ENCODE results near the gene USP47. TPM values are rescaled to one million over a fixed set of nuclear protein-coding genes. Genes with fewer than 3 reads are reported as not detected.

Gene USP47
- total and polyA plus RNA-seq, 10 donors, result 13.7 to 80.8 (median 48.2) TPM

GRCh38 chr11:11844272-11844671, 2.5 kb downstream of the USP47 start:
- peaks cover 31 to 78% (median 69%) of the 10 kb centered on the region in 6 donors for H3K4me1 ChIP-seq
- no peak for DNase-seq
- no peaks in the 10 kb centered on the region for H3K9me3 ChIP-seq
- intact Hi-C loops (cut with DNase I; ENCODE audit: low total_unique reads), result no loop called here
- H3K36me3 ChIP-seq, result no peaks in the 10 kb centered on the region
- H3K27me3 ChIP-seq (replicated peaks in 1 of 7), result no peaks in the 10 kb centered on the region
- H3K27ac ChIP-seq, result peak overlapping the region in 7 of 8 donors; percentile 97 to 99 (median 98)
- WGBS, 5 donors, result 52 to 76% (median 67%) methylated on average over 1 of the region's 1 CpG
- H3K4me3 ChIP-seq, result peak overlapping the region in 4 of 8 donors; percentile 64 to 82 (median 68)
- TF ChIP-seq POLR2AphosphoS5 (IDR thresholded peaks at IDR 0.05), result no peak
- TF ChIP-seq POLR2A (IDR thresholded peaks at IDR 0.05), result no peak
- no peak for TF ChIP-seq CTCF (IDR thresholded peaks at IDR 0.05 in 8 of 11, conservative IDR thresholded peaks at IDR 0.05 in 3 of 11)

- intact Hi-C loops (cut with DNase I; ENCODE audit: low total_unique reads), result no loop called here
- H3K4me1 ChIP-seq, result peaks cover 34 to 86% (median 77%) of the 10 kb centered on the region in 6 donors
- H3K4me3 ChIP-seq, result no peak overlapping the region
- H3K27ac ChIP-seq, result peak overlapping the region in 4 of 8 donors; percentile 7 to 98 (median 98)
- no peaks in the 10 kb centered on the region for H3K9me3 ChIP-seq
- TF ChIP-seq POLR2A (IDR thresholded peaks at IDR 0.05), result no peak
- TF ChIP-seq CTCF (IDR thresholded peaks at IDR 0.05 in 8 of 11, conservative IDR thresholded peaks at IDR 0.05 in 3 of 11), result no peak
- no peak for TF ChIP-seq POLR2AphosphoS5 (IDR thresholded peaks at IDR 0.05)
- no peak for DNase-seq
- no peaks in the 10 kb centered on the region for H3K27me3 ChIP-seq (replicated peaks in 1 of 7)
- no peaks in the 10 kb centered on the region for H3K36me3 ChIP-seq
These were observed 3.3 kb downstream of the USP47 start for GRCh38 chr11:11845071-11845470.

GRCh38 chr11:11845551-11845950, 3.8 kb downstream of the USP47 start:
- Histone ChIP-seq H3K4me3 (no peak overlapping the region), H3K4me1 (peaks cover 34 to 89% (median 77%) of the 10 kb centered on the region in 6 donors), H3K27ac (peak overlapping the region in 4 of 8 donors; percentile 7 to 98 (median 98)), H3K36me3 (no peaks in the 10 kb centered on the region), H3K27me3 (replicated peaks in 1 of 7) (no peaks in the 10 kb centered on the region), H3K9me3 (no peaks in the 10 kb centered on the region)
- no peak for DNase-seq
- intact Hi-C loops (cut with DNase I; ENCODE audit: low total_unique reads), result no loop called here
- TF ChIP-seq CTCF (IDR thresholded peaks at IDR 0.05 in 8 of 11, conservative IDR thresholded peaks at IDR 0.05 in 3 of 11) (no peak), POLR2AphosphoS5 (IDR thresholded peaks at IDR 0.05) (no peak), POLR2A (IDR thresholded peaks at IDR 0.05) (no peak)
- WGBS, 5 donors, result 34 to 58% (median 43%) methylated on average over 1 of the region's 1 CpG

- H3K27ac ChIP-seq, result no peak overlapping the region
- intact Hi-C loops (cut with DNase I; ENCODE audit: low total_unique reads), result no loop called here
- no peaks in the 10 kb centered on the region for H3K36me3 ChIP-seq
- 84 to 97% (median 95%) methylated on average over 2 of the region's 2 CpGs for WGBS, 5 donors
- TF ChIP-seq POLR2AphosphoS5 (IDR thresholded peaks at IDR 0.05), result no peak
- H3K4me3 ChIP-seq, result no peak overlapping the region
- no peaks in the 10 kb centered on the region for H3K27me3 ChIP-seq (replicated peaks in 1 of 7)
- H3K4me1 ChIP-seq, result peaks cover 34 to 96% (median 78%) of the 10 kb centered on the region in 6 donors
- H3K9me3 ChIP-seq, result no peaks in the 10 kb centered on the region
- DNase-seq, result no peak
These were observed 5.3 kb downstream of the USP47 start for GRCh38 chr11:11847082-11847481.

Data from spleen (tissue), 11 donors.